Measurements from ENCODE around the gene ACAP3. TPM values are rescaled to one million over a fixed set of nuclear protein-coding genes. Genes with fewer than 3 reads are reported as not detected.

Gene ACAP3
- total and polyA plus RNA-seq, 2 experiments from 2014 or later = 8.1 to 31.9 TPM

DNA sequence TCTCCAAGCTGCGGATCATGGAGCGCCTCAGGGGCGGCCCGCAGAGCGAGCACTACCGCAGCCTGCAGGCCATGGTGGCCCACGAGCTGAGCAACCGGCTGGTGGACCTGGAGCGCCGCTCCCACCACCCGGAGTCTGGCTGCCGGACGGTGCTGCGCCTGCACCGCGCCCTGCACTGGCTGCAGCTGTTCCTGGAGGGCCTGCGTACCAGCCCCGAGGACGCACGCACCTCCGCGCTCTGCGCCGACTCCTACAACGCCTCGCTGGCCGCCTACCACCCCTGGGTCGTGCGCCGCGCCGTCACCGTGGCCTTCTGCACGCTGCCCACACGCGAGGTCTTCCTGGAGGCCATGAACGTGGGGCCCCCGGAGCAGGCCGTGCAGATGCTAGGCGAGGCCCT lies 19.6 kb upstream of the ACAP3 start:
- H3K27me3 Mint-ChIP-seq (ENCODE audit: insufficient read depth, low read depth, poor library complexity) = peaks cover 16% of the 10 kb centered on the region
- no peak overlapping the region for H3K27ac Mint-ChIP-seq
- Histone ChIP-seq H3K36me3 (ENCODE audit: insufficient read depth) (no peaks in the 10 kb centered on the region), H3K4me3 (no peak overlapping the region), H3K4me2 (no peak overlapping the region), H3K27me3 (ENCODE audit: insufficient read depth) (no peaks in the 10 kb centered on the region), H3K9me2 (ENCODE audit: insufficient read depth) (no peaks in the 10 kb centered on the region), H3F3A (replicated peaks; ENCODE audit: low read depth) (peaks cover 15% of the 10 kb centered on the region; the same call in 1 of the 2 replicates), H4K20me1 (replicated peaks; ENCODE audit: insufficient read depth) (peaks cover 5% of the 10 kb centered on the region; the same call in 1 of the 2 replicates), H3K79me2 (replicated peaks; ENCODE audit: insufficient read depth) (peaks cover 22% of the 10 kb centered on the region), H2AFZ (no peak overlapping the region), H3K27ac (ENCODE audit: low read depth) (no peak overlapping the region), H3K4me1 (ENCODE audit: insufficient read depth) (no peaks in the 10 kb centered on the region)
- H3K9me3 Mint-ChIP-seq = no peaks in the 10 kb centered on the region; the same call in 2 of the 3 replicates
- H3K4me1 Mint-ChIP-seq = peaks cover 8% of the 10 kb centered on the region
- no peak for TF ChIP-seq ZNF331 (CRISPR knock-in tag; IDR thresholded peaks at IDR 0.05; ENCODE audit: low read depth)
- TF ChIP-seq CREB1 (CRISPR knock-in tag; IDR thresholded peaks at IDR 0.05; ENCODE audit: low read depth) = no peak
- TF ChIP-seq POLR2AphosphoS5 (IDR thresholded peaks at IDR 0.05; ENCODE audit: low read depth) = no peak
- TF ChIP-seq EZH2 (IDR thresholded peaks at IDR 0.05; ENCODE audit: low read depth, unreplicated experiment) = no peak
- TF ChIP-seq NANOG (IDR thresholded peaks at IDR 0.05; ENCODE audit: borderline replicate concordance) = no peak
- TF ChIP-seq, protein P1, sequence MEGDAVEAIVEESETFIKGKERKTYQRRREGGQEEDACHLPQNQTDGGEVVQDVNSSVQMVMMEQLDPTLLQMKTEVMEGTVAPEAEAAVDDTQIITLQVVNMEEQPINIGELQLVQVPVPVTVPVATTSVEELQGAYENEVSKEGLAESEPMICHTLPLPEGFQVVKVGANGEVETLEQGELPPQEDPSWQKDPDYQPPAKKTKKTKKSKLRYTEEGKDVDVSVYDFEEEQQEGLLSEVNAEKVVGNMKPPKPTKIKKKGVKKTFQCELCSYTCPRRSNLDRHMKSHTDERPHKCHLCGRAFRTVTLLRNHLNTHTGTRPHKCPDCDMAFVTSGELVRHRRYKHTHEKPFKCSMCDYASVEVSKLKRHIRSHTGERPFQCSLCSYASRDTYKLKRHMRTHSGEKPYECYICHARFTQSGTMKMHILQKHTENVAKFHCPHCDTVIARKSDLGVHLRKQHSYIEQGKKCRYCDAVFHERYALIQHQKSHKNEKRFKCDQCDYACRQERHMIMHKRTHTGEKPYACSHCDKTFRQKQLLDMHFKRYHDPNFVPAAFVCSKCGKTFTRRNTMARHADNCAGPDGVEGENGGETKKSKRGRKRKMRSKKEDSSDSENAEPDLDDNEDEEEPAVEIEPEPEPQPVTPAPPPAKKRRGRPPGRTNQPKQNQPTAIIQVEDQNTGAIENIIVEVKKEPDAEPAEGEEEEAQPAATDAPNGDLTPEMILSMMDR (conservative IDR thresholded peaks at IDR 0.05; ENCODE audit: low read depth in 2 of 2) = no peak
- TF ChIP-seq, protein P2, sequence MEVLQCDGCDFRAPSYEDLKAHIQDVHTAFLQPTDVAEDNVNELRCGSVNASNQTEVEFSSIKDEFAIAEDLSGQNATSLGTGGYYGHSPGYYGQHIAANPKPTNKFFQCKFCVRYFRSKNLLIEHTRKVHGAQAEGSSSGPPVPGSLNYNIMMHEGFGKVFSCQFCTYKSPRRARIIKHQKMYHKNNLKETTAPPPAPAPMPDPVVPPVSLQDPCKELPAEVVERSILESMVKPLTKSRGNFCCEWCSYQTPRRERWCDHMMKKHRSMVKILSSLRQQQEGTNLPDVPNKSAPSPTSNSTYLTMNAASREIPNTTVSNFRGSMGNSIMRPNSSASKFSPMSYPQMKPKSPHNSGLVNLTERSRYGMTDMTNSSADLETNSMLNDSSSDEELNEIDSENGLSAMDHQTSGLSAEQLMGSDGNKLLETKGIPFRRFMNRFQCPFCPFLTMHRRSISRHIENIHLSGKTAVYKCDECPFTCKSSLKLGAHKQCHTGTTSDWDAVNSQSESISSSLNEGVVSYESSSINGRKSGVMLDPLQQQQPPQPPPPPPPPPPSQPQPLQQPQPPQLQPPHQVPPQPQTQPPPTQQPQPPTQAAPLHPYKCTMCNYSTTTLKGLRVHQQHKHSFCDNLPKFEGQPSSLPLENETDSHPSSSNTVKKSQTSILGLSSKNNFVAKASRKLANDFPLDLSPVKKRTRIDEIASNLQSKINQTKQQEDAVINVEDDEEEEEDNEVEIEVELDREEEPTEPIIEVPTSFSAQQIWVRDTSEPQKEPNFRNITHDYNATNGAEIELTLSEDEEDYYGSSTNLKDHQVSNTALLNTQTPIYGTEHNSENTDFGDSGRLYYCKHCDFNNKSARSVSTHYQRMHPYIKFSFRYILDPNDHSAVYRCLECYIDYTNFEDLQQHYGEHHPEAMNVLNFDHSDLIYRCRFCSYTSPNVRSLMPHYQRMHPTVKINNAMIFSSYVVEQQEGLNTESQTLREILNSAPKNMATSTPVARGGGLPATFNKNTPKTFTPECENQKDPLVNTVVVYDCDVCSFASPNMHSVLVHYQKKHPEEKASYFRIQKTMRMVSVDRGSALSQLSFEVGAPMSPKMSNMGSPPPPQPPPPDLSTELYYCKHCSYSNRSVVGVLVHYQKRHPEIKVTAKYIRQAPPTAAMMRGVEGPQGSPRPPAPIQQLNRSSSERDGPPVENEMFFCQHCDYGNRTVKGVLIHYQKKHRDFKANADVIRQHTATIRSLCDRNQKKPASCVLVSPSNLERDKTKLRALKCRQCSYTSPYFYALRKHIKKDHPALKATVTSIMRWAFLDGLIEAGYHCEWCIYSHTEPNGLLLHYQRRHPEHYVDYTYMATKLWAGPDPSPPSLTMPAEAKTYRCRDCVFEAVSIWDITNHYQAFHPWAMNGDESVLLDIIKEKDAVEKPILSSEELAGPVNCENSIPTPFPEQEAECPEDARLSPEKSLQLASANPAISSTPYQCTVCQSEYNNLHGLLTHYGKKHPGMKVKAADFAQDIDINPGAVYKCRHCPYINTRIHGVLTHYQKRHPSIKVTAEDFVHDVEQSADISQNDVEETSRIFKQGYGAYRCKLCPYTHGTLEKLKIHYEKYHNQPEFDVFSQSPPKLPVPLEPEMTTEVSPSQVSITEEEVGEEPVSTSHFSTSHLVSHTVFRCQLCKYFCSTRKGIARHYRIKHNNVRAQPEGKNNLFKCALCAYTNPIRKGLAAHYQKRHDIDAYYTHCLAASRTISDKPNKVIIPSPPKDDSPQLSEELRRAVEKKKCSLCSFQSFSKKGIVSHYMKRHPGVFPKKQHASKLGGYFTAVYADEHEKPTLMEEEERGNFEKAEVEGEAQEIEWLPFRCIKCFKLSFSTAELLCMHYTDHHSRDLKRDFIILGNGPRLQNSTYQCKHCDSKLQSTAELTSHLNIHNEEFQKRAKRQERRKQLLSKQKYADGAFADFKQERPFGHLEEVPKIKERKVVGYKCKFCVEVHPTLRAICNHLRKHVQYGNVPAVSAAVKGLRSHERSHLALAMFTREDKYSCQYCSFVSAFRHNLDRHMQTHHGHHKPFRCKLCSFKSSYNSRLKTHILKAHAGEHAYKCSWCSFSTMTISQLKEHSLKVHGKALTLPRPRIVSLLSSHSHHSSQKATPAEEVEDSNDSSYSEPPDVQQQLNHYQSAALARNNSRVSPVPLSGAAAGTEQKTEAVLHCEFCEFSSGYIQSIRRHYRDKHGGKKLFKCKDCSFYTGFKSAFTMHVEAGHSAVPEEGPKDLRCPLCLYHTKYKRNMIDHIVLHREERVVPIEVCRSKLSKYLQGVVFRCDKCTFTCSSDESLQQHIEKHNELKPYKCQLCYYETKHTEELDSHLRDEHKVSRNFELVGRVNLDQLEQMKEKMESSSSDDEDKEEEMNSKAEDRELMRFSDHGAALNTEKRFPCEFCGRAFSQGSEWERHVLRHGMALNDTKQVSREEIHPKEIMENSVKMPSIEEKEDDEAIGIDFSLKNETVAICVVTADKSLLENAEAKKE (CRISPR knock-in tag; IDR thresholded peaks at IDR 0.05) = no peak
- no peak for TF ChIP-seq EZH2phosphoT487 (IDR thresholded peaks at IDR 0.05; ENCODE audit: unreplicated experiment)
- TF ChIP-seq ZNF114 (CRISPR knock-in tag; IDR thresholded peaks at IDR 0.05) = no peak
- TF ChIP-seq, protein P3, sequence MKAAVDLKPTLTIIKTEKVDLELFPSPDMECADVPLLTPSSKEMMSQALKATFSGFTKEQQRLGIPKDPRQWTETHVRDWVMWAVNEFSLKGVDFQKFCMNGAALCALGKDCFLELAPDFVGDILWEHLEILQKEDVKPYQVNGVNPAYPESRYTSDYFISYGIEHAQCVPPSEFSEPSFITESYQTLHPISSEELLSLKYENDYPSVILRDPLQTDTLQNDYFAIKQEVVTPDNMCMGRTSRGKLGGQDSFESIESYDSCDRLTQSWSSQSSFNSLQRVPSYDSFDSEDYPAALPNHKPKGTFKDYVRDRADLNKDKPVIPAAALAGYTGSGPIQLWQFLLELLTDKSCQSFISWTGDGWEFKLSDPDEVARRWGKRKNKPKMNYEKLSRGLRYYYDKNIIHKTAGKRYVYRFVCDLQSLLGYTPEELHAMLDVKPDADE (IDR thresholded peaks at IDR 0.05) = no peak
- TF ChIP-seq STAT1 (IDR thresholded peaks at IDR 0.05; ENCODE audit: unreplicated experiment) = no peak
- TF ChIP-seq JUNB (IDR thresholded peaks at IDR 0.05; ENCODE audit: unreplicated experiment) = no peak
- TF ChIP-seq, protein P4, sequence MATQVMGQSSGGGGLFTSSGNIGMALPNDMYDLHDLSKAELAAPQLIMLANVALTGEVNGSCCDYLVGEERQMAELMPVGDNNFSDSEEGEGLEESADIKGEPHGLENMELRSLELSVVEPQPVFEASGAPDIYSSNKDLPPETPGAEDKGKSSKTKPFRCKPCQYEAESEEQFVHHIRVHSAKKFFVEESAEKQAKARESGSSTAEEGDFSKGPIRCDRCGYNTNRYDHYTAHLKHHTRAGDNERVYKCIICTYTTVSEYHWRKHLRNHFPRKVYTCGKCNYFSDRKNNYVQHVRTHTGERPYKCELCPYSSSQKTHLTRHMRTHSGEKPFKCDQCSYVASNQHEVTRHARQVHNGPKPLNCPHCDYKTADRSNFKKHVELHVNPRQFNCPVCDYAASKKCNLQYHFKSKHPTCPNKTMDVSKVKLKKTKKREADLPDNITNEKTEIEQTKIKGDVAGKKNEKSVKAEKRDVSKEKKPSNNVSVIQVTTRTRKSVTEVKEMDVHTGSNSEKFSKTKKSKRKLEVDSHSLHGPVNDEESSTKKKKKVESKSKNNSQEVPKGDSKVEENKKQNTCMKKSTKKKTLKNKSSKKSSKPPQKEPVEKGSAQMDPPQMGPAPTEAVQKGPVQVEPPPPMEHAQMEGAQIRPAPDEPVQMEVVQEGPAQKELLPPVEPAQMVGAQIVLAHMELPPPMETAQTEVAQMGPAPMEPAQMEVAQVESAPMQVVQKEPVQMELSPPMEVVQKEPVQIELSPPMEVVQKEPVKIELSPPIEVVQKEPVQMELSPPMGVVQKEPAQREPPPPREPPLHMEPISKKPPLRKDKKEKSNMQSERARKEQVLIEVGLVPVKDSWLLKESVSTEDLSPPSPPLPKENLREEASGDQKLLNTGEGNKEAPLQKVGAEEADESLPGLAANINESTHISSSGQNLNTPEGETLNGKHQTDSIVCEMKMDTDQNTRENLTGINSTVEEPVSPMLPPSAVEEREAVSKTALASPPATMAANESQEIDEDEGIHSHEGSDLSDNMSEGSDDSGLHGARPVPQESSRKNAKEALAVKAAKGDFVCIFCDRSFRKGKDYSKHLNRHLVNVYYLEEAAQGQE (IDR thresholded peaks at IDR 0.05; ENCODE audit: unreplicated experiment) = no peak
- peaks cover 12% of the 10 kb centered on the region; the same call in 2 of the 3 replicates for H3K36me3 Mint-ChIP-seq (ENCODE audit: low read depth)
- DNase-seq (ENCODE audit: low spot score) (no peak), ATAC-seq (no peak)
- no peak overlapping the region for H3K4me3 Mint-ChIP-seq

All from GM23338 (cell line).